Thyroid gland (tissue), 4 donors: Measurements from ENCODE around the gene STRBP. TPM values are rescaled to one million over a fixed set of nuclear protein-coding genes. Genes with fewer than 3 reads are reported as not detected.

ENCODE experiments used
- DNase-seq, 2 donors: peaks; one replicate each; pipeline ENCODE4 v3.0.0-alpha.2; 2019
- H3K27ac ChIP-seq, 3 donors: fragments of 200-600 bp; sonication (generic); 1 replicate in 2 of 3; 2 replicates in 1 of 3; pipeline ENCODE4 v1.5.1; 2016 to 2019; ENCODE audit warnings: mild to moderate bottlenecking in 1 of 3, moderate library complexity in 1 of 3
- H3K27me3 ChIP-seq: fragments of 200-600 bp; sonication (generic); one replicate; pipeline ENCODE4 v1.5.1; 2019
- H3K36me3 ChIP-seq, 2 donors: fragments of 200-600 bp; sonication (generic); one replicate each; pipeline ENCODE4 v1.5.1; 2016 to 2019
- H3K4me1 ChIP-seq, 2 donors: fragments of 200-600 bp; sonication (generic); one replicate each; pipeline ENCODE4 v1.5.1; 2017 to 2019
- H3K4me3 ChIP-seq, 3 donors: fragments of 200-600 bp; sonication (generic); replicated peaks in 1 of 3; 1 replicate in 2 of 3; 2 replicates in 1 of 3; pipeline ENCODE4 v1.5.1; 2016; ENCODE audit warnings: mild to moderate bottlenecking in 1 of 3
- H3K9me3 ChIP-seq: fragments of 200-600 bp; sonication (generic); one replicate; pipeline ENCODE4 v1.5.1; 2017
- CTCF ChIP-seq, 6 experiments: fragments of 200-600 bp in 3 of 6; fragments of 450-650 bp in 3 of 6; sonication (generic) in 3 of 6; IDR thresholded peaks; one replicate each; pipeline ENCODE4 v1.5.1; 2016 to 2019; ENCODE audit warnings: antibody characterized with exemption in 6 of 6, mild to moderate bottlenecking in 2 of 6, inconsistent platforms in 1 of 6, moderate library complexity in 1 of 6
- POLR2A ChIP-seq, 2 donors: fragments of 450-650 bp; IDR thresholded peaks; one replicate each; pipeline ENCODE4 v1.6.1; 2017; ENCODE audit warnings: antibody characterized with exemption in 2 of 2, mild to moderate bottlenecking in 2 of 2, moderate library complexity in 1 of 2
- WGBS, 2 donors: methylation state at CpG; one replicate each; pipeline ENCODE4 v1.1.5; 2017; 5-methylcytosine and 5-hydroxymethylcytosine counted together
- intact Hi-C: fragments of 100-400 bp; cut with DNase I; formaldehyde crosslinking; loops from one replicate; pipeline ENCODE4 v1.15.1; 2023
- total RNA-seq, 4 donors: library from RNA; depleted of rRNA; stranded (reverse); fragments of >200 nt; gene quantifications; one replicate each; pipeline ENCODE4 v1.2.3, GENCODE V29; 2016

The STRBP gene
- total RNA-seq, 4 donors from 2014 or later = 29.3 to 52.2 (median 43.9) TPM

GRCh38 chr9:123085916-123086315 lies 182.5 kb downstream of the STRBP start:
- 34 to 37% methylated on average over 2 of the region's 2 CpGs for WGBS, 2 donors
- H3K9me3 ChIP-seq = no peaks in the 10 kb centered on the region
- DNase-seq = no peak
- intact Hi-C loops = loop anchor here (10.0 kb wide), 1 partner anchor 259 kb away; no protein-coding TSS in a partner anchor
- H3K27me3 ChIP-seq = no peaks in the 10 kb centered on the region
- peak overlapping the region in 2 of 3 donors; percentile 12 to 20 for H3K27ac ChIP-seq
- TF ChIP-seq POLR2A (IDR thresholded peaks at IDR 0.05) (no peak), CTCF (IDR thresholded peaks at IDR 0.05) (no peak)
- H3K4me3 ChIP-seq = no peak overlapping the region
- peaks cover 30 to 53% of the 10 kb centered on the region in 2 donors for H3K4me1 ChIP-seq
- H3K36me3 ChIP-seq = peaks cover 3 to 6% of the 10 kb centered on the region in 2 donors

- Histone ChIP-seq H3K27ac (no peak overlapping the region), H3K9me3 (no peaks in the 10 kb centered on the region), H3K27me3 (no peaks in the 10 kb centered on the region), H3K4me3 (no peak overlapping the region), H3K36me3 (peaks cover 4 to 7% of the 10 kb centered on the region in 2 donors), H3K4me1 (peaks cover 18 to 40% of the 10 kb centered on the region in 2 donors)
- WGBS, 2 donors = 97% methylated on average over 1 of the region's 1 CpG
- TF ChIP-seq CTCF (IDR thresholded peaks at IDR 0.05) (no peak), POLR2A (IDR thresholded peaks at IDR 0.05) (no peak)
- no peak for DNase-seq
- intact Hi-C loops = loop anchor here (10.0 kb wide), 1 partner anchor 261 kb away; no protein-coding TSS in a partner anchor
Observed at GRCh38 chr9:123084256-123084655, 184.1 kb downstream of the STRBP start.

GRCh38 chr9:123083680-123084079 lies 184.7 kb downstream of the STRBP start:
- H3K4me3 ChIP-seq = no peak overlapping the region
- TF ChIP-seq CTCF (IDR thresholded peaks at IDR 0.05) (no peak), POLR2A (IDR thresholded peaks at IDR 0.05) (no peak)
- intact Hi-C loops = loop anchor here (10.0 kb wide), 1 partner anchor 261 kb away; no protein-coding TSS in a partner anchor
- WGBS, 2 donors = 87 to 91% methylated on average over 6 of the region's 6 CpGs
- H3K27me3 ChIP-seq = no peaks in the 10 kb centered on the region
- H3K36me3 ChIP-seq = peaks cover 4 to 7% of the 10 kb centered on the region in 2 donors
- no peak for DNase-seq
- H3K27ac ChIP-seq = no peak overlapping the region
- no peaks in the 10 kb centered on the region for H3K9me3 ChIP-seq
- H3K4me1 ChIP-seq = peaks cover 13 to 34% of the 10 kb centered on the region in 2 donors

GRCh38 chr9:123081824-123082223 lies 186.6 kb downstream of the STRBP start:
- TF ChIP-seq CTCF (IDR thresholded peaks at IDR 0.05) (peak; percentile 38 to 93 (median 59)), POLR2A (IDR thresholded peaks at IDR 0.05) (no peak)
- Histone ChIP-seq H3K4me3 (no peak overlapping the region), H3K27me3 (no peaks in the 10 kb centered on the region), H3K36me3 (peaks cover 10 to 17% of the 10 kb centered on the region in 2 donors), H3K9me3 (no peaks in the 10 kb centered on the region), H3K27ac (peak overlapping the region in 2 of 3 donors; percentile 7 to 56), H3K4me1 (peaks cover 13 to 31% of the 10 kb centered on the region in 2 donors)
- no peak for DNase-seq
- WGBS, 2 donors = 10 to 27% methylated on average over 2 of the region's 2 CpGs
- intact Hi-C loops = loop anchor here (10.0 kb wide), 1 partner anchor 263 kb away; no protein-coding TSS in a partner anchor

GRCh38 chr9:123080444-123080843 lies 187.9 kb downstream of the STRBP start:
- peaks cover 13 to 17% of the 10 kb centered on the region in 2 donors for H3K36me3 ChIP-seq

More at GRCh38 chr9:123080444-123080843, 187.9 kb downstream of the STRBP start:
- Histone ChIP-seq H3K27ac (no peak overlapping the region), H3K4me1 (peaks cover under 1 to 18% of the 10 kb centered on the region in 2 donors), H3K27me3 (no peaks in the 10 kb centered on the region), H3K9me3 (no peaks in the 10 kb centered on the region), H3K4me3 (no peak overlapping the region)
- intact Hi-C loops = loop anchor here (10.0 kb wide), 1 partner anchor 264 kb away; no protein-coding TSS in a partner anchor
- no peak for DNase-seq
- TF ChIP-seq POLR2A (IDR thresholded peaks at IDR 0.05) (no peak), CTCF (IDR thresholded peaks at IDR 0.05) (no peak)
- 87 to 96% methylated on average over 3 of the region's 3 CpGs for WGBS, 2 donors
